Urinary bladder (tissue), 2 donors: ENCODE measurements around the gene COL8A2. TPM values are rescaled to one million over a fixed set of nuclear protein-coding genes. Genes with fewer than 3 reads are reported as not detected.

Experiments used
- polyA plus RNA-seq: library from polyadenylated mRNA; stranded (reverse); fragments of 200-250 nt; gene quantifications from one replicate; pipeline ENCODE4 v1.2.3, GENCODE V29; 2013
- total RNA-seq: library from RNA; depleted of rRNA; stranded (reverse); fragments of >200 nt; gene quantifications from one replicate; pipeline ENCODE4 v1.2.3, GENCODE V29; 2014
- donor health status: healthy.

Gene COL8A2
- total and polyA plus RNA-seq, 2 donors, result 11.7 to 21.9 TPM

Other genes with a start within 250 kb of the COL8A2 start
- 10.6 TPM for gene AGO1, start 242.0 kb downstream of the COL8A2 start, total RNA-seq
- gene AGO1, start 242.0 kb downstream of the COL8A2 start, polyA plus RNA-seq, result 9.4 TPM
- gene AGO3, start 194.1 kb downstream of the COL8A2 start, total RNA-seq, result 53.1 TPM
- 4.1 TPM for gene AGO3, start 194.1 kb downstream of the COL8A2 start, polyA plus RNA-seq
- gene TEKT2, start 41.1 kb downstream of the COL8A2 start, total RNA-seq, result 0.37 TPM
- gene TEKT2, start 41.1 kb downstream of the COL8A2 start, polyA plus RNA-seq, result 0.13 TPM
- gene ADPRS, start 36.3 kb downstream of the COL8A2 start, total RNA-seq, result 17.2 TPM
- 26.3 TPM for gene ADPRS, start 36.3 kb downstream of the COL8A2 start, polyA plus RNA-seq
- gene TRAPPC3, start 24.3 kb upstream of the COL8A2 start, total RNA-seq, result 43.9 TPM
- gene TRAPPC3, start 24.3 kb upstream of the COL8A2 start, polyA plus RNA-seq, result 76.9 TPM
- 31.7 TPM for gene MAP7D1, start 30.9 kb upstream of the COL8A2 start, total RNA-seq
- gene MAP7D1, start 30.9 kb upstream of the COL8A2 start, polyA plus RNA-seq, result 144 TPM
- 67.3 TPM for gene THRAP3, start 99.2 kb upstream of the COL8A2 start, total RNA-seq
- 52.4 TPM for gene THRAP3, start 99.2 kb upstream of the COL8A2 start, polyA plus RNA-seq
- 3.5 TPM for gene SH3D21, start 181.1 kb upstream of the COL8A2 start, total RNA-seq
- 1.8 TPM for gene SH3D21, start 181.1 kb upstream of the COL8A2 start, polyA plus RNA-seq
- 27.7 TPM for gene EVA1B, start 198.4 kb upstream of the COL8A2 start, total RNA-seq
- gene EVA1B, start 198.4 kb upstream of the COL8A2 start, polyA plus RNA-seq, result 74.7 TPM